ENCODE results near the gene FAM216B. TPM values are rescaled to one million over a fixed set of nuclear protein-coding genes. Genes with fewer than 3 reads are reported as not detected.
"Not testable (repeated sequence)": the region's sequence is repeated elsewhere in the genome, so short reads cannot be mapped to it uniquely, and the experiment has no call there.

FAM216B gene
- polyA plus RNA-seq, 3 donors, result 0.22 TPM; not detected in 2

GRCh38 chr13:42769650-42770049, 11.7 kb upstream of the FAM216B start:
- no peak overlapping the region for H3K27ac ChIP-seq (ENCODE audit: low read depth, low read length)
- WGBS, 3 donors, result 89 to 92% (median 91%) methylated on average over 3 of the region's 3 CpGs

- WGBS, 3 donors, result 49 to 69% (median 60%) methylated on average over 6 of the region's 6 CpGs
- H3K27ac ChIP-seq (ENCODE audit: low read depth, low read length), result not testable (repeated sequence)
These were observed 4.8 kb upstream of the FAM216B start for GRCh38 chr13:42776558-42776957.

GRCh38 chr13:42777467-42777866, 3.9 kb upstream of the FAM216B start:
- 82 to 84% (median 84%) methylated on average over 5 of the region's 5 CpGs for WGBS, 3 donors

GRCh38 chr13:42780044-42780443, 1.3 kb upstream of the FAM216B start:
- WGBS, 3 donors, result 70 to 100% (median 79%) methylated on average over 1 of the region's 1 CpG
- no peak overlapping the region for H3K27ac ChIP-seq (ENCODE audit: low read depth, low read length)

More at GRCh38 chr13:42777467-42777866, 3.9 kb upstream of the FAM216B start:
- H3K27ac ChIP-seq (ENCODE audit: low read depth, low read length), result no peak overlapping the region

GRCh38 chr13:42786715-42787114, 5.3 kb downstream of the FAM216B start:
- no peak overlapping the region for H3K27ac ChIP-seq (ENCODE audit: low read depth, low read length)
- 57 to 75% (median 62%) methylated on average over 7 of the region's 7 CpGs for WGBS, 3 donors

- 94 to 99% (median 95%) methylated on average over 4 of the region's 4 CpGs for WGBS, 3 donors
These were observed 7.2 kb downstream of the FAM216B start for GRCh38 chr13:42788601-42789000.

GRCh38 chr13:42792154-42792553, 10.8 kb downstream of the FAM216B start:
- WGBS, 3 donors, result 86 to 90% (median 89%) methylated on average over 4 of the region's 4 CpGs
- H3K27ac ChIP-seq (ENCODE audit: low read depth, low read length), result no peak overlapping the region

More at GRCh38 chr13:42788601-42789000, 7.2 kb downstream of the FAM216B start:
- H3K27ac ChIP-seq (ENCODE audit: low read depth, low read length), result no peak overlapping the region

- H3K27ac ChIP-seq (ENCODE audit: low read depth, low read length), result no peak overlapping the region
- WGBS, 3 donors, result 82 to 93% (median 84%) methylated on average over 5 of the region's 5 CpGs
These were observed 13.3 kb downstream of the FAM216B start for GRCh38 chr13:42794577-42795275.

GRCh38 chr13:42795666-42796065, 14.3 kb downstream of the FAM216B start:
- no peak overlapping the region for H3K27ac ChIP-seq (ENCODE audit: low read depth, low read length)
- WGBS, 3 donors, result 92 to 95% (median 94%) methylated on average over 2 of the region's 2 CpGs

- WGBS, 3 donors, result 83 to 87% (median 84%) methylated on average over 7 of the region's 7 CpGs
- H3K27ac ChIP-seq (ENCODE audit: low read depth, low read length), result no peak overlapping the region
These were observed 15.5 kb downstream of the FAM216B start for GRCh38 chr13:42796747-42797356.

GRCh38 chr13:42798118-42798517, 16.7 kb downstream of the FAM216B start:
- no peak overlapping the region for H3K27ac ChIP-seq (ENCODE audit: low read depth, low read length)
- 63 to 72% (median 72%) methylated on average over 6 of the region's 6 CpGs for WGBS, 3 donors

- H3K27ac ChIP-seq (ENCODE audit: low read depth, low read length), result no peak overlapping the region
- 62 to 65% (median 63%) methylated on average over 5 of the region's 5 CpGs for WGBS, 3 donors
These were observed 18.8 kb downstream of the FAM216B start for GRCh38 chr13:42800109-42800643.

GRCh38 chr13:42803563-42804204, 22.3 kb downstream of the FAM216B start:
- WGBS, 3 donors, result 57 to 83% (median 60%) methylated on average over 2 of the region's 2 CpGs
- no peak overlapping the region for H3K27ac ChIP-seq (ENCODE audit: low read depth, low read length)

GRCh38 chr13:42804244-42804874, 23.0 kb downstream of the FAM216B start:
- WGBS, 3 donors, result 54 to 75% (median 56%) methylated on average over 4 of the region's 4 CpGs
- no peak overlapping the region for H3K27ac ChIP-seq (ENCODE audit: low read depth, low read length)

GRCh38 chr13:42807241-42807640, 25.9 kb downstream of the FAM216B start:
- WGBS, 3 donors, result 29 to 72% (median 36%) methylated on average over 2 of the region's 2 CpGs
- H3K27ac ChIP-seq (ENCODE audit: low read depth, low read length), result no peak overlapping the region

GRCh38 chr13:42807866-42808265, 26.5 kb downstream of the FAM216B start:
- 79 to 85% (median 85%) methylated on average over 4 of the region's 4 CpGs for WGBS, 3 donors
- no peak overlapping the region for H3K27ac ChIP-seq (ENCODE audit: low read depth, low read length)

GRCh38 chr13:42808341-42808940, 27.1 kb downstream of the FAM216B start:
- no peak overlapping the region for H3K27ac ChIP-seq (ENCODE audit: low read depth, low read length)
- WGBS, 3 donors, result 84 to 87% (median 86%) methylated on average over 5 of the region's 5 CpGs

- WGBS, 3 donors, result 83 to 90% (median 83%) methylated on average over 5 of the region's 5 CpGs
- H3K27ac ChIP-seq (ENCODE audit: low read depth, low read length), result no peak overlapping the region
These were observed 30.9 kb downstream of the FAM216B start for GRCh38 chr13:42812316-42812715.
